Measurements from ENCODE around the gene PTCH1. TPM values are rescaled to one million over a fixed set of nuclear protein-coding genes. Genes with fewer than 3 reads are reported as not detected.

Gene PTCH1
- total RNA-seq = 1.6 and 3.3 TPM in 2 replicates

DNA sequence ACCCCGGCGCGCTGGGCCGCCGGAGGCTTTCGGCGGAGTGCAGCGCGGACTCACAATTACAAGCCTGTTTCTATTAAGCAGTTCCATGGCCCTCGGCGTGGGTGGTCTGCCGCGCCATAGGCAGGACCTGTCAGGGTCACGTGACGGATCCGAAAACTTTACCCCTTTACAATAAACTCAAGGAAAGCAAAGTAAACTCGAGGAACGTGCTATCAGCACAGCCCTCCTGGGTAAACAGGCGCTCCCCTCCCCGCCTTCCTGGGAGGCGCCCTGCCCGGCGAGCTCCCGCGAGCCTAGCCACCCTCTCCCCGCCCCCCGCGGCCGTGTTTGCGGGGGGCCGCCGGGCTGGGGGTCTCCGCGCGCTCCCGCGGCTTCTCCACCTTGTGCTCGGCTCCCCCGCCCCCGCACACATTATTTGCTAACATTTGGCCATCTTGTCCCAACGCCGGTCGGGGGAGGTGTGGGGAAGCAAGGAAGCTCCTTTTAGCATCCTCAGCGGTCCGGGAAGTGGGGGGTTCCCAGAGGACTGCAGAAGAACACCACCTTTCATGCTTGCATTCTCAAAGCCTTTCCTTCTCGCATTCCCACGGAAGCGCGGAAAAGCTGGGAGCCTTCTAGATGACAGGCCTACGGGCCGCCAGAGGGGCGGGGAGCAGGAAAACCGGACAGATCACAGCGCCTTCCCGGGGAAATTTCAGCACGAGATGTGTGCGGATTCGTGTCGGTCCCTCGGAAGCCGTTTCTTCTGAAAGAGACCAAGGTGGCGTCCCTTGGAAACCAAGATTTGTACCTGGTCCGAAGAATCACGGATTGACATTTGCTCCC lies at the start of gene PTCH1:
PTCH1 (minus strand) TSS at position 238 of the 825 bp plus-strand sequence.

Other genes with a start within 250 kb of the PTCH1 start
- 2.7 and 3.9 TPM in 2 replicates for gene FANCC, start 199.3 kb downstream of the PTCH1 start, total RNA-seq